Esophagus squamous epithelium (tissue), 4 donors: ENCODE measurements around the gene TH.

Source experiments
- CTCF ChIP-seq, 6 experiments: fragments of 450-650 bp in 4 of 6; fragments of 200-600 bp in 2 of 6; sonication (generic) in 2 of 6; IDR thresholded peaks; one replicate each; pipeline ENCODE4 v1.5.1; 2016 to 2019; ENCODE audit warnings: antibody characterized with exemption in 6 of 6, mild to moderate bottlenecking in 4 of 6, moderate library complexity in 4 of 6
- POLR2A ChIP-seq, 4 donors: fragments of 450-650 bp; IDR thresholded peaks; one replicate each; pipeline ENCODE4 v1.6.1; 2017; ENCODE audit warnings: antibody characterized with exemption in 4 of 4, mild to moderate bottlenecking in 4 of 4, moderate library complexity in 3 of 4

GRCh38 chr11:2153581-2154194, 17.9 kb downstream of the TH start:
- TF ChIP-seq CTCF (IDR thresholded peaks at IDR 0.05) (no peak), POLR2A (IDR thresholded peaks at IDR 0.05) (no peak)
